GM04504 (cell line): ENCODE measurements around the gene LMAN2L.

Source experiments
- DNase-seq: peaks from one replicate; pipeline ENCODE4 v3.0.0-alpha.2; 2012; ENCODE audit warnings: low read depth

Gene LMAN2L, protein sequence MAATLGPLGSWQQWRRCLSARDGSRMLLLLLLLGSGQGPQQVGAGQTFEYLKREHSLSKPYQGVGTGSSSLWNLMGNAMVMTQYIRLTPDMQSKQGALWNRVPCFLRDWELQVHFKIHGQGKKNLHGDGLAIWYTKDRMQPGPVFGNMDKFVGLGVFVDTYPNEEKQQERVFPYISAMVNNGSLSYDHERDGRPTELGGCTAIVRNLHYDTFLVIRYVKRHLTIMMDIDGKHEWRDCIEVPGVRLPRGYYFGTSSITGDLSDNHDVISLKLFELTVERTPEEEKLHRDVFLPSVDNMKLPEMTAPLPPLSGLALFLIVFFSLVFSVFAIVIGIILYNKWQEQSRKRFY

GRCh38 chr2:96739633-96740428 lies at the start of gene LMAN2L:
TSS of gene LMAN2L (minus strand) at chr2:96740064. CDS start at chr2:96740040, 24 bp downstream.
- peak; percentile 95 for DNase-seq

GRCh38 chr2:96789245-96789617 lies 49.4 kb upstream of the LMAN2L start:
- no peak for DNase-seq

DNA sequence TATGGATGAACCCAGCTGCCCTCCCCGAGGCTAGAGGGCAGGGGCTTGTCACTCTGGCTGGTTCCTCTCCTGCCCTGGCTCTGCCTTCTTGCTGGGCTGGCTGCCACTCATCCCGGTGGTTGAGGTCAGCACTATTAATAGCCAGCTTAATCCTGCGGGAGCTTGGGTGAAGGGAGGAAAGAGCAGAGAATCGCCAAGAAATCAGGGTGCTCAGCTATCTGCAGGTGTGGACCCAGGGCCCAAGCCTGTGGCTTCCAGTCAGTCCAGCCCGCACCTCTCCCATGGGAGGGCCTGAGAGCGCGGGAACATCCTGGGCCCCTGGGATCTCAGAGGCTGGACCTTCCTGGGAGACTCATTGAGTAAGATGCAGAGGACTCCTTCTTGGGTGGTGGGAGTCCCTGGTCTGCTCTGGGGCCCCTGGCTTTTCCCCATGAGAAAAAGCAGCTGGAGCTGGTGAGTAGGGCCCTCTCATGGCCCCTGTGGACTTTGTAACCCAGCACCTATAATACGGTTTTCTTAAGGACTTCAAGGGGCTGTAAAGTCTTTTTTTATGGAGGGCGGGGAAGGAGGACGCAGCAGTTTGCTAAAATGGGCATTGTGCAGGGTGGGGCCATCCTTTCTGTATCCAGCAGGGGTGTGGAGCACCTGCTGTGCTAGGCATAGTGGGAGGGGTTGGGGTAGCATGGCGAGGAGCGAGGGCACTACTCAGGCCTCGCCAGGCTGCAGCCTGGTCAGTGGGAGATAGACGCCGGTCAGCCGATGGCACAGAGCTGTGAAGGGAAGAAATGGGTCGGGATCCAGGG lies 48.8 kb upstream of the LMAN2L start:
- DNase-seq, result no peak

DNA sequence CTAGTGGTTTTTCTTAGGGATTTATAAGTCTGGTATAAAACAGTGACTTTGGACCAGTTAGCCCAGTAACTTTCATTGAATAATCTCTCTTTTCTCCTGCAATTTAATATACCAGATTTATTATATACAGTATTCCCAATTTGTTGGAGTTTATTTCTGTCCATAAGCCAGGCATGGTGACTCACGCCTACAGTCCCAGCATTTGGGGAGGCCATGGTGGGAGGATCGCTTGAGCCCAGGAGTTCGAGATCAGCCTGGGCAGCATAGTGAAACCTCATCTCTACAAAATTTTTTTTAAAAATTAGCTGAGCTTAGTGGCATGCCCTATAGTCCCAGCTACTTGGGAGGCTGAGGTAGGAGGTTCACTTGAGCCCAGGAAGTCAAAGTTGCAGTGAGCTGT lies 47.5 kb upstream of the LMAN2L start:
- DNase-seq, result no peak

DNA sequence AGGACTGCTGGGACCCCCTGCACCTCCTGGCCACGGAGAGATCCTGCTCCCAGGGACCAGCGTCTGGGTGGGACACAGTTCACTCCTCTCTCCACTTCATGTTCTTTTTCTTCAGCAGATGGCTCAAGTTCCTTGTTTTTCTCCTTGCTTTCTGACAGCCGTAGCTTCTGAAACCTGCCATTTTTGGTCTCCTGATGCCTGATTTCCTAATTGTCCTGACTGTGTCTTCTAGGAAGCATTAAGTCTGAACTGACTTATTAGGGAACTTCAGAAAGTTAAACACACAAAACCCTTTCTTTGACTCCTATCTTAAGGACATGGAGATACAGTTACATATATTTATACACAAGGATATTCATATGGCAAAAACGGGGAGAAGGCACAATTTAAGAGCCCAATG lies 43.5 kb upstream of the LMAN2L start:
- DNase-seq, result no peak

DNA sequence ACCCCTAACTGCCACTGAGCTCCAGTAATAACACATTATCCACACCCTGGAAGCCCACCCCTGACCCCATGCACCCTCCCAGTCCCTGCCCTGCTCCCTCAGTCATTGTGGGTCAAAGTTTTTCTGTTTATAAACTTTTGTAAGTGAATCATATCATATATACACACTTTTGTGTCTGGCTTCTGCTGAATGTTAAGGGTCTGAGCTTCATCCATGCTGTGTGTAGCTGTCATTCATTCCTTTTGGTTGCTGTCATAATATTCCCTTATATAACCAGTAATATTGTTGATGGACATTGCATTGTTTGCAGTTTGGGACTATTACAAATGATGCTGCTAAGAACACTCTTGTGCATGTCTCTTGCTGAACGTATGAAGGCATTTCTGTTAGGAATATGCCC lies 35.3 kb upstream of the LMAN2L start:
- DNase-seq, result no peak

- no peak for DNase-seq
These were observed 34.1 kb upstream of the LMAN2L start for GRCh38 chr2:96773922-96774321.

DNA sequence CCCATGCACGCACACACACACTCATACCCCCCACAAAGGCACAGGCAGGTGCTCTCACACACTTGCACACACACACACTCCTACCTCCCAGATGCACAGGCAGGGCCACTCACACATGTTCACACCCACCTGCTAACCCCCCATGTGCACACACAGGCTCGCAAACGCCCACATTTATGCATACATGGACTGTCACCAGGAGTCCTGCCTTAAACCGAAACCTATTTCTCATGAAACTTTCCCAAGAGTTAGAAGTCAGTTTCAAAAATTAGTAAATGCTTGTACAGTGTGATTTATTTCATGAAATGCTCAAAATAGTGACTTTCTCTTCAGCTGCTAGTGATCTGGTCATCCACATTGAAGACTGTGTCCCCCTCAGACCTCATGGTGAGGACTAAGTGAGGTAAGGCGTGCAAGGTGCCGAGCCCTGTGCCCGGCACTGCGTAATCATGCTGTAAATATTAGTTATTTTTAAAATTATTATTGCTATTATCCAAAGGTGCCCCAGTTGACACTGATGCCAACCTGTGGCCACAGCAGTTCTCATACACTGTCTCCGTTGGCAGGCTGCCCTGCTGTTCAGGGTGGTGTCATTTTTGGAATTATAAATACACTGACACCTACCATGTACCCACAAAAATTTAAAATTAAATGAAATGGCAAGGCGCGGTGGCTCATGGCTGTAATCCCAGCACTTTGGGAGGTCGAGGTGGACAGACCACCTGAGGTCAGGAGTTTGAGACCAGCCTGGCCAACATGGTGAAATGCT lies 33.2 kb upstream of the LMAN2L start:
- DNase-seq, result no peak

DNA sequence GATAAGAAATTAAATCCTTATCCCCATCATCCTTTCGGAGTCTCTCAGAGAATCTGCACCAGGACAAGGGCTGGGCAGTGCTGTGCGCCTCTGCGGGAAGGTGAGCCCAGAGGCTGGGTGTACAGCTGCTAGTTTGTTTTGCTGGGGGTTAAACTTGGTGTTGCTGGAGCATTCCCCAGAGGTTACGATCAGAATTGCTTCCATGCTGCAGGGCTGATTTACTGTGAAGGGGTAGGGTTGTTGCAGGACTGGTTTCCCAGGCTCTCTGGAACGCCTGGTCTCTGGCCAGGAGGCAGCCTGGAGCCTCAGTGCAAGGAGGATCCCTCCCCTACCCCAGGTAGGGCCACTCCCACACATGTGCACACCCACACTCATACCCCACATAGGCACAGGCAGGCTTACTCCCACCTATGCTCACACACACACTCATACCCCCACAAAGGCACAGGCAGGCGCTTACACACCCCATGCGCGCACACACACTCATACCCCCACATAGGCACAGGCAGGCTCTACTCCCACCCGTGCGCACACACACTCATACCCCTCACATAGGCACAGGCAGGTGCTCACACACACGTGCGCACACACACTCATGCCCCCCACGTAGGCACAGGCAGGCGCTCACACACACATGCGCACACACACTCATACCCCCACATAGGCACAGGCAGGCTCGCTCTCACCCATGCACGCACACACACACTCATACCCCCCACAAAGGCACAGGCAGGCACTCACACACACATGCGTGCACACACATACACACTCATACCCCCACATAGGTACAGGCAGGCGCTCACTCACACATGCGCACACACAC lies 32.1 kb upstream of the LMAN2L start:
- no peak for DNase-seq

GRCh38 chr2:96770442-96771202 lies 30.8 kb upstream of the LMAN2L start:
- DNase-seq, result no peak

DNA sequence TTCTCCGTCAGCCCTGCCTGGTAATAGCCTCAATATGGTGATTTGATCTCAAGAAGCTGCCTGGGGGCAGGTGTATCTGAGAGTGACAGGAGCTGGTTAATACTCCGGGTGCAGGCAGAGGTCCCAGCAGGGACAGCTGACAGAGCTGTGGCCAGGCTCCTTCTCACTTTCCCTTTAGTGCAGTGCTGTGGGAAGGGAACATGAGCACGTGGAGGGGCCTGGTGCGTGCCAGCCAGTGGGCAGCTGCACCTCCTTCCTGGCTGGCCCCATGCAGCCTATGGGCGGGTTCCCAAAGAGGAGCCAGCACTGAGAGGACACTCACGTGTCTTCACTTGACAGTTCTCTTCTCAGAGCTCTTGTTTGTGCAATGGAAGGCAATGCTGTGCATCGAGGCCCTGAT lies 29.9 kb upstream of the LMAN2L start:
- no peak for DNase-seq

- no peak for DNase-seq
These were observed 28.3 kb upstream of the LMAN2L start for GRCh38 chr2:96768083-96768561.

DNA sequence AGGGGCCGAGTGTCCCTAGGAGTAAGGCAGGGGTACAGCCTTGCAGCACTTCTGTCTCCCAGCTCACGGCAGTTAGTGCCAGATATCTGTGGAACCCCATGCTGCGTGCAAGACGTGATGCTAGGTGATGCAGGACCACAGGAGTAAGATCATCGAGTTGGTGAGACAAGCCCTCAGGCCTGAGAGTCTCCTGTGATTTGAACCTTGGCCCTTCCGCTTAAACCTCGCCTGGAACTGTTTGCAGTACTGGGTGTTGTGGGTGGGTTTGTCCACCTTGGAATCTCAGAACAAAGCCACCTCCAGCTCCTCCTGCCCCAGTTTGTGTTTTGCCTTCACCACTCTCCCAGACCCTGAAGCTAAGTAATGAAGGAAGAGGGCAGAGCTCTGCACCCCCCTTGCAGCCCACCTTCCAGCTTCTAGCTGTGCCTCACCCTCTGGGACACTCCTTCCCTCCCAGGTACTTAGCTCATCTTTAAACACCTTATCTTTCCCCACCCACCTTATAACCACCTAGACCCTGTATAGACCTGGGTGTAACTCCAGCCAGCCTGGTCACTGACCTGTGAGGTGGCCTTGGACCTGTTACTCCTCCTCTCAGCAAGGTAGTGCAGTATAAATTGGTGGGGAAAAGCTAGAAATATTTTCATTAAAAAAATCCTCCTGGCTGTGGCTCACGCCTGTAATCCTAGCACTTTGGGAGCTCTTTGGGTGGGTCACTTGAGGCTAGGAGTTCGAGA lies 27.4 kb upstream of the LMAN2L start:
- no peak for DNase-seq

- DNase-seq, result no peak
These were observed 24.4 kb upstream of the LMAN2L start for GRCh38 chr2:96764253-96764637.

DNA sequence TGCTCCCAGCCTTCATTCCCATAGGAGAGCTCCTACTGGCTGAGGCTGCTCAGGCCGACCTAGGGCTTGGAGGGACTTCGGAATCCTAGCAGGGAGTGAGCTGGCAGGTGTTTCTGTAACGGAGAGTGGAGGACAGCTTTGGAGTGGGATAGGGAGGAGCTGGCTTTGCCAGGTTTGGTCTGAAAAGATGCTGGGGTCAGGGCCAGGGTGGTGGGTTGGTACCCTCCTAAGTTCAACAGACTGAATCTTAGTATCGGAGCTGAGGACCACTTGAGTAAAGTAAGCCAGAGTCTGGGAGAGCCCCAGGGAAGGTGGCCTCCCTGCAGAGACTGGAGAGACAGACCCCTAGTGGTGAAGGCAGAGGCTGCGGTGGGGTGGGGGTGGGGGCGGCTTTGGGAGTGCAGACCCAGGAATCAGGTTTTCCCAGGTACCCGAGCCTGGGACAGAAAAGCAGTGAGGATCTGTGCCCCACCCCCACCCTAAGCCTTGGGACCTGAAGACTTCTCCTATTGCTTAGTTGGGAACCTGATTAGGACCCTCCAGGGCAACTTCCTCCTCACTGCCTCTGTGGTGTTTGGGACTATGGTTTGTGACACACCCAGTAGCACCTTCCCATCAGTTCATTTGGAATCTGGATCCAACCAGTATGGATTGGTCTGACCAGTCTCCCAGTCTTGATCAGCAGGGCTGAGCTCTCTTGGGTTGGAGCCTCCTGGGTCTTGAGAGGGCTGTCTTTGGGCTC lies 23.8 kb upstream of the LMAN2L start:
- DNase-seq, result no peak

- no peak for DNase-seq
These were observed 22.9 kb upstream of the LMAN2L start for GRCh38 chr2:96762529-96763311.

- DNase-seq, result no peak
These were observed 21.3 kb upstream of the LMAN2L start for GRCh38 chr2:96760986-96761832.
